PC-3 (cell line): ENCODE measurements around the gene UBXN1.

Source experiments
- EZH2 ChIP-seq: fragments of 300-600 bp; sonication (generic); IDR thresholded peaks from one replicate; pipeline ENCODE4 v1.6.1; 2017; ENCODE audit warnings: antibody characterized with exemption, mild to moderate bottlenecking, low read length; ENCODE audit not compliant: unreplicated experiment
- EZH2phosphoT487 ChIP-seq: fragments of 300-600 bp; sonication (generic); IDR thresholded peaks from 2 replicates; pipeline ENCODE4 v1.6.1; 2018; ENCODE audit warnings: mild to moderate bottlenecking, antibody characterized with exemption, low read length, borderline replicate concordance
- TF ChIP-seq, protein P1 (sequence below): fragments of 300-600 bp; sonication (generic); conservative IDR thresholded peaks from 2 replicates; pipeline ENCODE4 v1.5.1; 2017; ENCODE audit warnings: antibody characterized with exemption, low read depth, mild to moderate bottlenecking, low read length

GRCh38 chr11:62721994-62722393 lies 43.1 kb upstream of the UBXN1 start:
- TF ChIP-seq, protein P1, sequence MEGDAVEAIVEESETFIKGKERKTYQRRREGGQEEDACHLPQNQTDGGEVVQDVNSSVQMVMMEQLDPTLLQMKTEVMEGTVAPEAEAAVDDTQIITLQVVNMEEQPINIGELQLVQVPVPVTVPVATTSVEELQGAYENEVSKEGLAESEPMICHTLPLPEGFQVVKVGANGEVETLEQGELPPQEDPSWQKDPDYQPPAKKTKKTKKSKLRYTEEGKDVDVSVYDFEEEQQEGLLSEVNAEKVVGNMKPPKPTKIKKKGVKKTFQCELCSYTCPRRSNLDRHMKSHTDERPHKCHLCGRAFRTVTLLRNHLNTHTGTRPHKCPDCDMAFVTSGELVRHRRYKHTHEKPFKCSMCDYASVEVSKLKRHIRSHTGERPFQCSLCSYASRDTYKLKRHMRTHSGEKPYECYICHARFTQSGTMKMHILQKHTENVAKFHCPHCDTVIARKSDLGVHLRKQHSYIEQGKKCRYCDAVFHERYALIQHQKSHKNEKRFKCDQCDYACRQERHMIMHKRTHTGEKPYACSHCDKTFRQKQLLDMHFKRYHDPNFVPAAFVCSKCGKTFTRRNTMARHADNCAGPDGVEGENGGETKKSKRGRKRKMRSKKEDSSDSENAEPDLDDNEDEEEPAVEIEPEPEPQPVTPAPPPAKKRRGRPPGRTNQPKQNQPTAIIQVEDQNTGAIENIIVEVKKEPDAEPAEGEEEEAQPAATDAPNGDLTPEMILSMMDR = peak; percentile 51
- no peak for TF ChIP-seq EZH2
- no peak for TF ChIP-seq EZH2phosphoT487
